ENCODE data around the gene GRIN2C.

- TF ChIP-seq CTCF (IDR thresholded peaks at IDR 0.05), result no peak
- no peak for TF ChIP-seq POLR2A (IDR thresholded peaks at IDR 0.05)
Observed at GRCh38 chr17:74836191-74836590, 23.5 kb downstream of the GRIN2C start.
